ENCODE data around the gene PCYT1A.

DNA sequence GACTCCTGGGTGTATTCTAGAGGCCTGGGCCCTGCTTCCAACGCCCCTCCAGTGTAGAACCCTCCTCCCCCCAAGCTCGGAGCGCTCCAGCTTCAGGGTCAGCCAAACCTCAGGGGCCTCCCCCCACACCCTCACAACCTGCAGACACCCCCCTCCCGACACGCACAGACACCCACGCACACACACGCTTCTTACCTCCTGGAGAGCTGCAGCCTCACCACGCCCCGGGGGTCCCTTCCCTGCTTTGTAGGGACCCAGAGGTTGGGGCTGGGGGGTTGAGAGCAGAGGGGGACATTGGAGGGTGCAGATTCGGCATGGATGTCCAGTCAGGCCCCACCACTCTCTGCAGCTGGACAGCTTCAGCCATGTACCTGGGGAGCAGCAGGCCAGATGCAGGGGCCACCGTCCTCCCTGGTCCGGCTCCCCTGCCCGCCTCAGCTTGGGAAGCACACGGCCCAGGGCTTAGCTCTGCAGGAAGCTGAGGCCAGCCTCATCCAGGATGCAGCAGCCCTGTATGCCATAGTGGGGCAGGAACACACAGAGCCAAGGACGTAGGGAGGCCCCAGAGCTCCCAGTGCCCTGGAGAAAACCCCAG, 89.3 kb downstream of the PCYT1A start:
- no peak for TF ChIP-seq POLR2A (IDR thresholded peaks at IDR 0.05; ENCODE audit: low read length)
- TF ChIP-seq GATA1 (IDR thresholded peaks at IDR 0.05; ENCODE audit: low read depth, low read length) = no peak

Data from erythroblast (primary cell).